Neural progenitor cell (in vitro differentiated cells): ENCODE measurements around the gene B4GALT5.

ENCODE experiments used
- EZH2 ChIP-seq: fragments of 200-600 bp; sonication (generic); IDR thresholded peaks from 2 replicates; pipeline ENCODE4 v1.6.1; 2017; ENCODE audit warnings: antibody characterized with exemption, mild to moderate bottlenecking, moderate library complexity
- EZH2phosphoT487 ChIP-seq: fragments of 200-600 bp; sonication (generic); IDR thresholded peaks from 2 replicates; pipeline ENCODE4 v1.6.1; 2017; ENCODE audit warnings: antibody characterized with exemption
- TF ChIP-seq, protein P1 (sequence below): fragments of 200-600 bp; sonication (generic); IDR thresholded peaks from 2 replicates; pipeline ENCODE4 v1.5.1; 2017; ENCODE audit warnings: antibody characterized with exemption, mild to moderate bottlenecking

DNA sequence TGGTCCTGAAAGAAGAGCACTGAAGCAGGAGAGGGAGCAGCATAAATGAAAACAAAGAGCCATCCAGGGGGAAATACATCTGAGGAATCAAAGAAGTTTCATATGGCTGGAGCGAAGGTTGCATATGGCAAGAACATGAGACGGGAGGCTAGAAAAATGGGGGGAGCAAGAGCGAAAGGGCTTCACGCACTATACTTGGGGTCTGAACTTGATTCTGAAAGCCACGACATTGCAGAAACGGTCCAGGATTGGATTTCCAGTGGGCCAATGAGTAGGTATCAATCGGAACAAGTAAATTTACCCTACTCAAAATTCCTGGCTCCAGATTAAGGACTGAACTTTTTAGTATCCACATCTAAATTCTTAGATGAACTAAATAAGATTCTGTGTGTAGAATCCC is 47.9 kb downstream of the B4GALT5 start:
- TF ChIP-seq, protein P1, sequence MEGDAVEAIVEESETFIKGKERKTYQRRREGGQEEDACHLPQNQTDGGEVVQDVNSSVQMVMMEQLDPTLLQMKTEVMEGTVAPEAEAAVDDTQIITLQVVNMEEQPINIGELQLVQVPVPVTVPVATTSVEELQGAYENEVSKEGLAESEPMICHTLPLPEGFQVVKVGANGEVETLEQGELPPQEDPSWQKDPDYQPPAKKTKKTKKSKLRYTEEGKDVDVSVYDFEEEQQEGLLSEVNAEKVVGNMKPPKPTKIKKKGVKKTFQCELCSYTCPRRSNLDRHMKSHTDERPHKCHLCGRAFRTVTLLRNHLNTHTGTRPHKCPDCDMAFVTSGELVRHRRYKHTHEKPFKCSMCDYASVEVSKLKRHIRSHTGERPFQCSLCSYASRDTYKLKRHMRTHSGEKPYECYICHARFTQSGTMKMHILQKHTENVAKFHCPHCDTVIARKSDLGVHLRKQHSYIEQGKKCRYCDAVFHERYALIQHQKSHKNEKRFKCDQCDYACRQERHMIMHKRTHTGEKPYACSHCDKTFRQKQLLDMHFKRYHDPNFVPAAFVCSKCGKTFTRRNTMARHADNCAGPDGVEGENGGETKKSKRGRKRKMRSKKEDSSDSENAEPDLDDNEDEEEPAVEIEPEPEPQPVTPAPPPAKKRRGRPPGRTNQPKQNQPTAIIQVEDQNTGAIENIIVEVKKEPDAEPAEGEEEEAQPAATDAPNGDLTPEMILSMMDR: no peak
- no peak for TF ChIP-seq EZH2
- no peak for TF ChIP-seq EZH2phosphoT487
